HFFc6 (cell line): ENCODE data around the gene RGS9BP. TPM values are rescaled to one million over a fixed set of nuclear protein-coding genes. Genes with fewer than 3 reads are reported as not detected.

ENCODE experiments used
- DNase-seq: peaks from one replicate; pipeline ENCODE4 v3.0.0-alpha.2; 2018
- H3K27ac Mint-ChIP-seq: 2 replicates; pipeline ENCODE4 v1.8.0; 2020; ENCODE audit warnings: mild to moderate bottlenecking, mixed read lengths
- H3K27me3 Mint-ChIP-seq: 2 replicates; pipeline ENCODE4 v1.8.0; 2021; ENCODE audit warnings: mild to moderate bottlenecking, moderate library complexity, mixed read lengths; ENCODE audit not compliant: insufficient read depth
- H3K36me3 Mint-ChIP-seq: 2 replicates; pipeline ENCODE4 v1.8.0; 2021; ENCODE audit warnings: low read depth, mixed read lengths
- H3K4me1 Mint-ChIP-seq: 2 replicates; pipeline ENCODE4 v1.8.0; 2020; ENCODE audit warnings: low read depth, mixed read lengths
- H3K4me3 Mint-ChIP-seq: 2 replicates; pipeline ENCODE4 v1.8.0; 2020; ENCODE audit warnings: mild to moderate bottlenecking, moderate library complexity, mixed read lengths
- H3K9me3 Mint-ChIP-seq: 2 replicates; pipeline ENCODE4 v1.8.0; 2020; ENCODE audit warnings: mild to moderate bottlenecking, mixed read lengths
- CTCF ChIP-seq: fragments of 200-600 bp; sonication (generic); IDR thresholded peaks from 2 replicates; pipeline ENCODE4 v1.5.0; 2021; ENCODE audit warnings: antibody characterized with exemption, mild to moderate bottlenecking
- total RNA-seq, 6 experiments: library from RNA; stranded (reverse); fragmentation: NEBNext Ultra II Directional; extraction: Animal tissue kit (Norgen Biotek cat#: 25700); gene quantifications; 2 replicates in 1 of 6; 3 replicates in 5 of 6; pipeline ENCODE4 v1.2.3, GENCODE V29; 2021

The RGS9BP gene
- total RNA-seq, 6 experiments from 2014 or later = 0.16 to 0.38 (median 0.19) TPM

- no peaks in the 10 kb centered on the region for H3K9me3 Mint-ChIP-seq
- no peak overlapping the region for H3K27ac Mint-ChIP-seq
Observed at GRCh38 chr19:32637480-32637879, 38.2 kb upstream of the RGS9BP start.

GRCh38 chr19:32638625-32639024 is 37.0 kb upstream of the RGS9BP start:
- H3K27ac Mint-ChIP-seq = no peak overlapping the region
- no peak for TF ChIP-seq CTCF
- no peaks in the 10 kb centered on the region for H3K27me3 Mint-ChIP-seq
- no peaks in the 10 kb centered on the region for H3K9me3 Mint-ChIP-seq
- no peak overlapping the region for H3K4me3 Mint-ChIP-seq
- no peak for DNase-seq
- no peaks in the 10 kb centered on the region for H3K4me1 Mint-ChIP-seq
- H3K36me3 Mint-ChIP-seq = peaks cover 19% of the 10 kb centered on the region

More at GRCh38 chr19:32637480-32637879, 38.2 kb upstream of the RGS9BP start:
- Mint-ChIP-seq H3K27me3 (no peaks in the 10 kb centered on the region), H3K4me1 (no peaks in the 10 kb centered on the region), H3K36me3 (peaks cover 19% of the 10 kb centered on the region), H3K4me3 (no peak overlapping the region)
- DNase-seq = no peak
- no peak for TF ChIP-seq CTCF

- H3K4me1 Mint-ChIP-seq = no peaks in the 10 kb centered on the region
- no peak for TF ChIP-seq CTCF
- peaks cover 19% of the 10 kb centered on the region for H3K36me3 Mint-ChIP-seq
- no peak for DNase-seq
- no peak overlapping the region for H3K27ac Mint-ChIP-seq
- no peak overlapping the region for H3K4me3 Mint-ChIP-seq
- H3K27me3 Mint-ChIP-seq = no peaks in the 10 kb centered on the region; the same call in 1 of the 2 replicates
- H3K9me3 Mint-ChIP-seq = no peaks in the 10 kb centered on the region
Observed at GRCh38 chr19:32642771-32643170, 32.9 kb upstream of the RGS9BP start.

GRCh38 chr19:32646556-32646955 is 29.1 kb upstream of the RGS9BP start:
- H3K4me1 Mint-ChIP-seq = peaks cover 1% of the 10 kb centered on the region; the same call in 1 of the 2 replicates
- TF ChIP-seq CTCF = no peak
- no peak for DNase-seq
- H3K4me3 Mint-ChIP-seq = no peak overlapping the region
- no peaks in the 10 kb centered on the region; the same call in 1 of the 2 replicates for H3K27me3 Mint-ChIP-seq
- H3K36me3 Mint-ChIP-seq = peaks cover 12% of the 10 kb centered on the region
- no peak overlapping the region for H3K27ac Mint-ChIP-seq
- no peaks in the 10 kb centered on the region for H3K9me3 Mint-ChIP-seq

- no peak overlapping the region for H3K4me3 Mint-ChIP-seq
- no peak overlapping the region for H3K27ac Mint-ChIP-seq
- H3K27me3 Mint-ChIP-seq = no peaks in the 10 kb centered on the region; the same call in 1 of the 2 replicates
- H3K36me3 Mint-ChIP-seq = peaks cover 5% of the 10 kb centered on the region; the same call in 1 of the 2 replicates
- H3K4me1 Mint-ChIP-seq = peaks cover 5% of the 10 kb centered on the region; the same call in 1 of the 2 replicates
- H3K9me3 Mint-ChIP-seq = no peaks in the 10 kb centered on the region
- DNase-seq = no peak
- no peak for TF ChIP-seq CTCF
Observed at GRCh38 chr19:32647361-32647760, 28.3 kb upstream of the RGS9BP start.

GRCh38 chr19:32649751-32650150 is 25.9 kb upstream of the RGS9BP start:
- Mint-ChIP-seq H3K27me3 (no peaks in the 10 kb centered on the region; the same call in 1 of the 2 replicates), H3K9me3 (no peaks in the 10 kb centered on the region), H3K27ac (no peak overlapping the region), H3K4me3 (no peak overlapping the region), H3K36me3 (peaks cover 5% of the 10 kb centered on the region; the same call in 1 of the 2 replicates), H3K4me1 (peaks cover 5% of the 10 kb centered on the region; the same call in 1 of the 2 replicates)
- no peak for TF ChIP-seq CTCF
- DNase-seq = no peak
